ENCODE data around the gene NACC1.
"Not testable (repeated sequence)": the region's sequence is repeated elsewhere in the genome, so short reads cannot be mapped to it uniquely, and the experiment has no call there.

- not testable (repeated sequence) for TF ChIP-seq CTCF, POLR2A (IDR thresholded peaks at IDR 0.05)
These were observed 60.2 kb downstream of the NACC1 start for GRCh38 chr19:13178291-13178690.
